H9 (cell line): Measurements from ENCODE around the gene CDH20. TPM values are rescaled to one million over a fixed set of nuclear protein-coding genes. Genes with fewer than 3 reads are reported as not detected.

Experiments
- DNase-seq: peaks from one replicate; pipeline ENCODE4 v3.0.0-alpha.2; 2017
- H2AFZ ChIP-seq: one replicate; pipeline ENCODE4 v1.6.1; 2013; ENCODE audit warnings: mild to moderate bottlenecking, low read length, control low read depth, moderate library complexity
- H2AK5ac ChIP-seq: 2 replicates; pipeline ENCODE4 v1.6.1; 2013; ENCODE audit warnings: low read length, control low read depth, mixed read lengths; ENCODE audit not compliant: insufficient read length
- H2BK120ac ChIP-seq: one replicate; pipeline ENCODE4 v1.6.1; 2013; ENCODE audit warnings: low read depth, mild to moderate bottlenecking, low read length, control low read depth, inconsistent platforms; ENCODE audit not compliant: poor library complexity, severe bottlenecking
- H2BK12ac ChIP-seq: 2 replicates; pipeline ENCODE4 v1.6.1; 2013; ENCODE audit warnings: low read length, control low read depth, mixed read lengths, low read depth; ENCODE audit not compliant: insufficient read length
- H2BK15ac ChIP-seq: 2 replicates; pipeline ENCODE4 v1.6.1; 2013; ENCODE audit warnings: low read depth, low read length, control low read depth
- H2BK20ac ChIP-seq: one replicate; pipeline ENCODE4 v1.6.1; 2013; ENCODE audit warnings: low read depth, mild to moderate bottlenecking, low read length, control low read depth, inconsistent platforms; ENCODE audit not compliant: poor library complexity, severe bottlenecking
- H2BK5ac ChIP-seq: 2 replicates; pipeline ENCODE4 v1.6.1; 2013; ENCODE audit warnings: low read length, control low read depth, mixed read lengths; ENCODE audit not compliant: insufficient read length
- H3K14ac ChIP-seq: 2 replicates; pipeline ENCODE4 v1.6.1; 2013; ENCODE audit warnings: low read length, control low read depth; ENCODE audit not compliant: insufficient read depth
- H3K18ac ChIP-seq: 2 replicates; pipeline ENCODE4 v1.6.1; 2013; ENCODE audit warnings: low read depth, mild to moderate bottlenecking, mixed read lengths, low read length, control low read depth; ENCODE audit not compliant: insufficient read length
- H3K23ac ChIP-seq: 2 replicates; pipeline ENCODE4 v1.6.1; 2013; ENCODE audit warnings: low read length, control low read depth, mixed read lengths, low read depth; ENCODE audit not compliant: insufficient read length
- H3K23me2 ChIP-seq: 2 replicates; pipeline ENCODE4 v1.6.1; 2013; ENCODE audit warnings: low read depth, mild to moderate bottlenecking, mixed read lengths, low read length, control low read depth; ENCODE audit not compliant: insufficient read length, poor library complexity, severe bottlenecking
- H3K27ac ChIP-seq: 2 replicates; pipeline ENCODE4 v1.5.1; 2013; ENCODE audit warnings: low read length, control low read depth, mixed read lengths, low read depth; ENCODE audit not compliant: insufficient read length
- H3K27me3 ChIP-seq: 2 replicates; pipeline ENCODE4 v1.6.1; 2013; ENCODE audit warnings: low read length, control low read depth, inconsistent platforms; ENCODE audit not compliant: insufficient read depth
- H3K4ac ChIP-seq: 2 replicates; pipeline ENCODE4 v1.6.1; 2013; ENCODE audit warnings: low read depth, mild to moderate bottlenecking, control low read depth, inconsistent platforms, low read length, moderate library complexity
- H3K4me1 ChIP-seq: 2 replicates; pipeline ENCODE4 v1.6.1; 2013; ENCODE audit warnings: low read length, control low read depth, inconsistent platforms; ENCODE audit not compliant: insufficient read depth
- H3K4me2 ChIP-seq: 2 replicates; pipeline ENCODE4 v1.6.1; 2013; ENCODE audit warnings: low read length, control low read depth, mixed read lengths; ENCODE audit not compliant: insufficient read length, insufficient read depth
- H3K56ac ChIP-seq: 2 replicates; pipeline ENCODE4 v1.6.1; 2013; ENCODE audit warnings: low read depth, mild to moderate bottlenecking, mixed read lengths, low read length, control low read depth; ENCODE audit not compliant: insufficient read length
- H3K79me1 ChIP-seq: 2 replicates; pipeline ENCODE4 v1.6.1; 2013; ENCODE audit warnings: low read depth, mild to moderate bottlenecking, moderate library complexity, low read length, control low read depth, inconsistent platforms; ENCODE audit not compliant: insufficient read depth, poor library complexity, severe bottlenecking
- H3K79me2 ChIP-seq: 2 replicates; pipeline ENCODE4 v1.6.1; 2013; ENCODE audit warnings: low read length, control low read depth, inconsistent platforms; ENCODE audit not compliant: insufficient read depth
- H3K9ac ChIP-seq: 2 replicates; pipeline ENCODE4 v1.6.1; 2013; ENCODE audit warnings: low read length, control low read depth, mixed read lengths; ENCODE audit not compliant: insufficient read length; ENCODE audit errors: extremely low read depth
- H3K9me3 ChIP-seq: one replicate; pipeline ENCODE4 v1.6.1; 2013; ENCODE audit warnings: low read depth, low read length, inconsistent platforms; ENCODE audit not compliant: control insufficient read depth
- H3T11ph ChIP-seq: one replicate; pipeline ENCODE4 v1.6.1; 2013; ENCODE audit warnings: mild to moderate bottlenecking, low read length, control low read depth, inconsistent platforms
- H4K20me1 ChIP-seq: one replicate; pipeline ENCODE4 v1.6.1; 2013; ENCODE audit not compliant: control insufficient read depth, insufficient read length, insufficient read depth
- H4K5ac ChIP-seq: 2 replicates; pipeline ENCODE4 v1.6.1; 2013; ENCODE audit warnings: low read depth, mild to moderate bottlenecking, mixed read lengths, low read length, control low read depth; ENCODE audit not compliant: insufficient read length
- H4K8ac ChIP-seq: replicated peaks from 2 replicates; pipeline ENCODE4 v1.6.1; 2013; ENCODE audit warnings: low read length, control low read depth, mixed read lengths, low read depth; ENCODE audit not compliant: insufficient read length
- H4K91ac ChIP-seq: 2 replicates; pipeline ENCODE4 v1.6.1; 2013; ENCODE audit warnings: low read depth, mild to moderate bottlenecking, moderate library complexity, mixed read lengths, low read length, control low read depth; ENCODE audit not compliant: insufficient read length
- H3K27ac Mint-ChIP-seq, 3 experiments: 2 replicates in 2 of 3; 3 replicates in 1 of 3; pipeline ENCODE4 v1.8.0; 2020 to 2021; ENCODE audit warnings: mixed read lengths in 3 of 3, mild to moderate bottlenecking in 1 of 3, moderate library complexity in 1 of 3
- H3K27me3 Mint-ChIP-seq: 2 replicates; pipeline ENCODE4 v1.8.0; 2021; ENCODE audit warnings: low read depth, mild to moderate bottlenecking, moderate library complexity, mixed read lengths
- H3K36me3 Mint-ChIP-seq, 3 experiments: 2 replicates in 2 of 3; 3 replicates in 1 of 3; pipeline ENCODE4 v1.8.0; 2020 to 2021; ENCODE audit warnings: low read depth in 3 of 3, mixed read lengths in 3 of 3; ENCODE audit not compliant: insufficient read depth in 1 of 3
- H3K4me1 Mint-ChIP-seq, 2 experiments: 2 replicates each; pipeline ENCODE4 v1.8.0; 2020; ENCODE audit warnings: mixed read lengths in 2 of 2
- H3K4me3 Mint-ChIP-seq, 2 experiments: 2 replicates in 1 of 2; 3 replicates in 1 of 2; pipeline ENCODE4 v1.8.0; 2020 to 2021; ENCODE audit warnings: mild to moderate bottlenecking in 2 of 2, mixed read lengths in 2 of 2, moderate library complexity in 1 of 2
- H3K9me3 Mint-ChIP-seq, 2 experiments: 2 replicates in 1 of 2; 3 replicates in 1 of 2; pipeline ENCODE4 v1.8.0; 2020; ENCODE audit warnings: mild to moderate bottlenecking in 2 of 2, mixed read lengths in 2 of 2, moderate library complexity in 1 of 2
- WGBS: extraction: QIAGEN DNeasy Blood & Tissue Kit; methylation state at CpG from one replicate; pipeline ENCODE4 v1.1.7; 2013; ENCODE audit warnings: missing lambda C conversion rate, low lambda C conversion rate, mixed read lengths; ENCODE audit not compliant: insufficient read length; ENCODE audit errors: extremely low coverage; 5-methylcytosine and 5-hydroxymethylcytosine counted together
- total RNA-seq: library from RNA; stranded (reverse); gene quantifications from 2 replicates; pipeline ENCODE4 v1.2.1, GENCODE V29; 2021
- TF ChIP-seq, protein P1 (sequence below): fragments of 200-600 bp; sonication (generic); conservative IDR thresholded peaks from 3 replicates; pipeline ENCODE4 v1.8.0; 2021; ENCODE audit warnings: antibody characterized with exemption, mild to moderate bottlenecking

CDH20 gene
- total RNA-seq, 1 experiment from 2014 or later: not detected

DNA sequence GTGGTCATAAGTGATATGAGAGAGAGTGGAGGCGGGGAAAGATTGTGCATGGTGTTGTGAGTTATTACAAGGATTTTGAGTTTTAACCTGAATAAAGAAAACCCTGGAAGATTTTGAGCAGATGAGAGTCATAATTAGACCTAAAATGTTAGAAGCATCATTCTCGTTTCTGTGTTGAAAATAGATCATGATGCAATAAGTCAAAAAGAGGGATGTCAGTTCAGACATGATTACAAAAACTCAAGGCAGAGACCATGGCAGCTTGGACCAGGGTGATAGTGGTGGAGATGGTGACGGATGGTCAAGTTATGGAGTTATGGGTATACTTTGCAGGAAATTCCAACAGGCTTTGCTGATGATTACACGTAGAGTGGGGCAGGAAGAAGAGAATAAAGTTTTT, 267.2 kb downstream of the CDH20 start:
- H3K23me2 ChIP-seq: no peaks in the 10 kb centered on the region
- no peak overlapping the region for H3K4me3 Mint-ChIP-seq
- H2BK5ac ChIP-seq: no peak overlapping the region
- H3K9me3 ChIP-seq: no peaks in the 10 kb centered on the region
- no peak overlapping the region for H4K5ac ChIP-seq
- H2AFZ ChIP-seq: no peak overlapping the region
- H3K23ac ChIP-seq: no peak overlapping the region
- H3K56ac ChIP-seq: no peak overlapping the region
- TF ChIP-seq, protein P1, sequence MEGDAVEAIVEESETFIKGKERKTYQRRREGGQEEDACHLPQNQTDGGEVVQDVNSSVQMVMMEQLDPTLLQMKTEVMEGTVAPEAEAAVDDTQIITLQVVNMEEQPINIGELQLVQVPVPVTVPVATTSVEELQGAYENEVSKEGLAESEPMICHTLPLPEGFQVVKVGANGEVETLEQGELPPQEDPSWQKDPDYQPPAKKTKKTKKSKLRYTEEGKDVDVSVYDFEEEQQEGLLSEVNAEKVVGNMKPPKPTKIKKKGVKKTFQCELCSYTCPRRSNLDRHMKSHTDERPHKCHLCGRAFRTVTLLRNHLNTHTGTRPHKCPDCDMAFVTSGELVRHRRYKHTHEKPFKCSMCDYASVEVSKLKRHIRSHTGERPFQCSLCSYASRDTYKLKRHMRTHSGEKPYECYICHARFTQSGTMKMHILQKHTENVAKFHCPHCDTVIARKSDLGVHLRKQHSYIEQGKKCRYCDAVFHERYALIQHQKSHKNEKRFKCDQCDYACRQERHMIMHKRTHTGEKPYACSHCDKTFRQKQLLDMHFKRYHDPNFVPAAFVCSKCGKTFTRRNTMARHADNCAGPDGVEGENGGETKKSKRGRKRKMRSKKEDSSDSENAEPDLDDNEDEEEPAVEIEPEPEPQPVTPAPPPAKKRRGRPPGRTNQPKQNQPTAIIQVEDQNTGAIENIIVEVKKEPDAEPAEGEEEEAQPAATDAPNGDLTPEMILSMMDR: no peak
- no peak overlapping the region for H3K4me2 ChIP-seq
- no peak overlapping the region for H4K8ac ChIP-seq
- WGBS: 100% methylated on average over 1 of the region's 4 CpGs
- H4K20me1 ChIP-seq: no peaks in the 10 kb centered on the region
- peaks cover 0 to 5% (median 0%) of the 10 kb centered on the region in 3 experiments; a peak in 3 of 7 replicates for H3K36me3 Mint-ChIP-seq
- H2BK15ac ChIP-seq: no peak overlapping the region
- 0 out of 2 replicates have a peak, but pooled peaks cover 1% of the 10 kb centered on the region for H3K79me2 ChIP-seq
- no peak overlapping the region for H2BK12ac ChIP-seq
- H3K18ac ChIP-seq: no peak overlapping the region
- H3K79me1 ChIP-seq: no peaks in the 10 kb centered on the region
- peaks cover 10 to 21% of the 10 kb centered on the region in 2 experiments for H3K4me1 Mint-ChIP-seq
- no peak overlapping the region for H2AK5ac ChIP-seq
- no peaks in the 10 kb centered on the region for H3K27me3 ChIP-seq
- no peak overlapping the region for H2BK120ac ChIP-seq
- H3K9me3 Mint-ChIP-seq: no peaks in the 10 kb centered on the region
- H3K27ac ChIP-seq: no peak overlapping the region
- peaks cover 1% of the 10 kb centered on the region; the same call in 1 of the 2 replicates for H3K27me3 Mint-ChIP-seq
- no peak overlapping the region for H4K91ac ChIP-seq
- no peak for DNase-seq
- H3K9ac ChIP-seq: no peak overlapping the region
- peaks cover 4% of the 10 kb centered on the region; the same call in 1 of the 2 replicates for H3K4me1 ChIP-seq
- no peak overlapping the region for H3T11ph ChIP-seq
- no peak overlapping the region for H2BK20ac ChIP-seq
- no peak overlapping the region for H3K27ac Mint-ChIP-seq
- H3K14ac ChIP-seq: no peak overlapping the region
- H3K4ac ChIP-seq: no peak overlapping the region
